Trophoblast cell (in vitro differentiated cells and primary cell): ENCODE results near the gene RAET1L. TPM values are rescaled to one million over a fixed set of nuclear protein-coding genes. Genes with fewer than 3 reads are reported as not detected.
A peak's percentile ranks its signal among the peaks of the same experiment; 100 is the strongest.
"Not testable (repeated sequence)": the region's sequence is repeated elsewhere in the genome, so short reads cannot be mapped to it uniquely, and the experiment has no call there.

Experiments
- DNase-seq, 2 donors: peaks; one replicate each; pipeline ENCODE4 v3.0.0-alpha.2; 2016
- H2AFZ ChIP-seq: 2 replicates; pipeline ENCODE4 v1.6.1; 2013; ENCODE audit warnings: low read length, moderate library complexity, mild to moderate bottlenecking; ENCODE audit not compliant: insufficient read depth, poor library complexity
- H2AK5ac ChIP-seq: 2 replicates; pipeline ENCODE4 v1.6.1; 2013; ENCODE audit warnings: mild to moderate bottlenecking, low read length
- H2BK120ac ChIP-seq: 2 replicates; pipeline ENCODE4 v1.6.1; 2013; ENCODE audit warnings: low read length, mild to moderate bottlenecking, moderate library complexity; ENCODE audit not compliant: insufficient read depth, poor library complexity
- H2BK12ac ChIP-seq: 2 replicates; pipeline ENCODE4 v1.6.1; 2013; ENCODE audit warnings: mild to moderate bottlenecking, low read length, moderate library complexity
- H2BK5ac ChIP-seq: 2 replicates; pipeline ENCODE4 v1.6.1; 2013; ENCODE audit warnings: low read length, low read depth, moderate library complexity, mild to moderate bottlenecking; ENCODE audit not compliant: poor library complexity
- H3K14ac ChIP-seq: 2 replicates; pipeline ENCODE4 v1.6.1; 2013; ENCODE audit warnings: mild to moderate bottlenecking, low read length
- H3K18ac ChIP-seq: 2 replicates; pipeline ENCODE4 v1.6.1; 2013; ENCODE audit warnings: mild to moderate bottlenecking, low read length
- H3K23ac ChIP-seq: 2 replicates; pipeline ENCODE4 v1.6.1; 2013; ENCODE audit warnings: low read length
- H3K27ac ChIP-seq: 2 replicates; pipeline ENCODE4 v1.5.1; 2013; ENCODE audit warnings: low read depth, mild to moderate bottlenecking, inconsistent platforms, low read length, moderate library complexity
- H3K27me3 ChIP-seq: 2 replicates; pipeline ENCODE4 v1.6.1; 2013; ENCODE audit warnings: inconsistent platforms, mild to moderate bottlenecking, low read length, moderate library complexity; ENCODE audit not compliant: insufficient read depth
- H3K36me3 ChIP-seq, 2 experiments: 1 replicate in 1 of 2; 2 replicates in 1 of 2; pipeline ENCODE4 v1.6.1; 2013; ENCODE audit warnings: low read length in 2 of 2, mild to moderate bottlenecking in 2 of 2, moderate library complexity in 1 of 2; ENCODE audit not compliant: insufficient read depth in 2 of 2, control insufficient read depth in 1 of 2
- H3K4ac ChIP-seq: 2 replicates; pipeline ENCODE4 v1.6.1; 2013; ENCODE audit warnings: low read depth, mild to moderate bottlenecking, low read length, moderate library complexity
- H3K4me1 ChIP-seq, 2 experiments: 1 replicate in 1 of 2; 2 replicates in 1 of 2; pipeline ENCODE4 v1.6.1; 2013; ENCODE audit warnings: low read length in 2 of 2, mild to moderate bottlenecking in 2 of 2, moderate library complexity in 1 of 2; ENCODE audit not compliant: insufficient read depth in 2 of 2, control insufficient read depth in 1 of 2
- H3K4me2 ChIP-seq: 2 replicates; pipeline ENCODE4 v1.6.1; 2013; ENCODE audit warnings: inconsistent platforms, mild to moderate bottlenecking, low read length, moderate library complexity
- H3K4me3 ChIP-seq: 2 replicates; pipeline ENCODE4 v1.5.1; 2013; ENCODE audit warnings: mild to moderate bottlenecking, low read depth, low read length, inconsistent platforms
- H3K79me1 ChIP-seq: one replicate; pipeline ENCODE4 v1.6.1; 2013; ENCODE audit warnings: low read length
- H3K79me2 ChIP-seq: 2 replicates; pipeline ENCODE4 v1.6.1; 2013; ENCODE audit warnings: low read length, mild to moderate bottlenecking; ENCODE audit not compliant: control insufficient read depth, insufficient read depth, poor library complexity
- H3K9ac ChIP-seq: 2 replicates; pipeline ENCODE4 v1.6.1; 2013; ENCODE audit warnings: mild to moderate bottlenecking, low read length
- H3K9me3 ChIP-seq: 2 replicates; pipeline ENCODE4 v1.6.1; 2013; ENCODE audit warnings: low read depth, mild to moderate bottlenecking, control low read depth, inconsistent platforms, low read length; ENCODE audit not compliant: insufficient read depth
- H4K12ac ChIP-seq: 2 replicates; pipeline ENCODE4 v1.6.1; 2013; ENCODE audit warnings: low read depth, mild to moderate bottlenecking, low read length, moderate library complexity
- H4K8ac ChIP-seq: 2 replicates; pipeline ENCODE4 v1.6.1; 2013; ENCODE audit warnings: low read depth, mild to moderate bottlenecking, low read length, moderate library complexity
- H4K91ac ChIP-seq: one replicate; pipeline ENCODE4 v1.6.1; 2013; ENCODE audit warnings: low read depth, mild to moderate bottlenecking, low read length, moderate library complexity
- WGBS: extraction: QIAGEN DNeasy Blood & Tissue Kit; methylation state at CpG from one replicate; pipeline ENCODE4 v1.1.7; 2013; ENCODE audit warnings: missing lambda C conversion rate; ENCODE audit not compliant: insufficient read length, insufficient coverage; ENCODE audit errors: extremely low coverage; 5-methylcytosine and 5-hydroxymethylcytosine counted together
- polyA plus RNA-seq: library from polyadenylated mRNA; stranded (reverse); fragments of 200-250 nt; gene quantifications from 2 replicates; pipeline ENCODE4 v1.2.3, GENCODE V29; 2013

RAET1L gene
- polyA plus RNA-seq: not detected in 2 replicates

- Histone ChIP-seq H4K91ac (no peak within 1 kb of the TSS), H3K36me3 (no peaks in the 10 kb centered on the region), H3K27ac (no peak within 1 kb of the TSS), H2BK120ac (no peak within 1 kb of the TSS), H3K27me3 (no peaks in the 10 kb centered on the region), H3K9ac (no peak within 1 kb of the TSS), H3K4me3 (no peak within 1 kb of the TSS), H3K4me1 (no peaks in the 10 kb centered on the region), H3K14ac (no peak within 1 kb of the TSS), H3K4me2 (no peak within 1 kb of the TSS), H3K18ac (no peak within 1 kb of the TSS), H2AFZ (no peak within 1 kb of the TSS), H2BK12ac (no peak within 1 kb of the TSS), H3K79me2 (no peaks in the 10 kb centered on the region), H2AK5ac (no peak within 1 kb of the TSS), H4K8ac (no peak within 1 kb of the TSS), H2BK5ac (no peak within 1 kb of the TSS), H3K9me3 (no peaks in the 10 kb centered on the region), H3K4ac (no peak within 1 kb of the TSS), H3K79me1 (no peaks in the 10 kb centered on the region), H4K12ac (no peak within 1 kb of the TSS), H3K23ac (no peak within 1 kb of the TSS)
- no CpG with 5 or more reads among the region's 36 CpGs for WGBS
- DNase-seq: peak; percentile 44 to 62
Observed at GRCh38 chr6:150025201-150025917, at the start of gene RAET1L. Gene RAET1L, minus strand, starts transcription at chr6:150025532. Its CDS starts 61 bp downstream, at chr6:150025471.

- Histone ChIP-seq H3K27ac (no peak overlapping the region), H2AFZ (no peak overlapping the region), H4K91ac (no peak overlapping the region), H2BK120ac (no peak overlapping the region), H3K27me3 (no peaks in the 10 kb centered on the region), H3K4me3 (no peak overlapping the region), H4K8ac (no peak overlapping the region), H3K9me3 (no peaks in the 10 kb centered on the region), H3K79me2 (no peaks in the 10 kb centered on the region), H2BK5ac (no peak overlapping the region), H3K36me3 (no peaks in the 10 kb centered on the region), H3K4me1 (no peaks in the 10 kb centered on the region), H2BK12ac (no peak overlapping the region), H3K9ac (no peak overlapping the region), H3K79me1 (no peaks in the 10 kb centered on the region), H3K23ac (no peak overlapping the region), H3K18ac (no peak overlapping the region), H3K14ac (no peak overlapping the region), H3K4me2 (no peak overlapping the region), H2AK5ac (no peak overlapping the region), H4K12ac (no peak overlapping the region), H3K4ac (no peak overlapping the region)
- no CpG with 5 or more reads among the region's 2 CpGs for WGBS
- DNase-seq: no peak
Observed at GRCh38 chr6:150075034-150075421, 49.7 kb upstream of the RAET1L start.

GRCh38 chr6:150074396-150075033, 49.2 kb upstream of the RAET1L start:
- not testable (repeated sequence) for H3K27me3 ChIP-seq, H2AFZ ChIP-seq, H4K91ac ChIP-seq, H3K4me3 ChIP-seq, H3K4me1 ChIP-seq, H3K9me3 ChIP-seq, H3K4ac ChIP-seq, H3K79me2 ChIP-seq, H4K12ac ChIP-seq, H3K18ac ChIP-seq, DNase-seq, H2BK120ac ChIP-seq, H3K9ac ChIP-seq, H2BK12ac ChIP-seq, H2AK5ac ChIP-seq, H3K27ac ChIP-seq, H3K4me2 ChIP-seq, H3K79me1 ChIP-seq, H4K8ac ChIP-seq, H2BK5ac ChIP-seq, H3K14ac ChIP-seq, H3K36me3 ChIP-seq, H3K23ac ChIP-seq
- no CpG with 5 or more reads among the region's 4 CpGs for WGBS

- Histone ChIP-seq H3K27me3 (no peaks in the 10 kb centered on the region), H4K8ac (no peak overlapping the region), H2AFZ (no peak overlapping the region), H4K12ac (no peak overlapping the region), H3K23ac (no peak overlapping the region), H3K14ac (no peak overlapping the region), H2AK5ac (no peak overlapping the region), H3K4me2 (no peak overlapping the region), H3K27ac (no peak overlapping the region), H3K4me1 (peaks cover 5 to 8% of the 10 kb centered on the region in 2 experiments), H3K4ac (no peak overlapping the region), H2BK12ac (no peak overlapping the region), H2BK120ac (no peak overlapping the region), H3K36me3 (no peaks in the 10 kb centered on the region), H2BK5ac (no peak overlapping the region), H3K18ac (no peak overlapping the region), H3K9me3 (no peaks in the 10 kb centered on the region), H3K79me1 (no peaks in the 10 kb centered on the region), H3K79me2 (no peaks in the 10 kb centered on the region), H3K4me3 (no peak overlapping the region), H3K9ac (no peak overlapping the region), H4K91ac (no peak overlapping the region)
- WGBS: no CpG with 5 or more reads among the region's 8 CpGs
- DNase-seq: peak; percentile 88 to 94
Observed at GRCh38 chr6:150072201-150072600, 46.9 kb upstream of the RAET1L start.
